HG02623 (cell line): ENCODE data around the gene ZC3H7B.
A peak's percentile ranks its signal among the peaks of the same experiment; 100 is the strongest.
"Not testable (repeated sequence)": the region's sequence is repeated elsewhere in the genome, so short reads cannot be mapped to it uniquely, and the experiment has no call there.

ENCODE experiments used
- ATAC-seq: cut with Tn5 transposase; IDR thresholded peaks from one replicate; pipeline ENCODE4 v1.9.1; 2021; ENCODE audit warnings: moderate library complexity; ENCODE audit not compliant: unreplicated experiment

ZC3H7B gene

GRCh38 chr22:41285820-41286638 lies 15.3 kb upstream of the ZC3H7B start, which contains the start of gene RANGAP1:
TSS of gene RANGAP1 (minus strand) at chr22:41286187. CDS start at chr22:41281044, 5,143 bp downstream.
- ATAC-seq: peak; percentile 92

- peak; percentile 8 for ATAC-seq
Observed at GRCh38 chr22:41286639-41287091, 14.7 kb upstream of the ZC3H7B start.

- ATAC-seq: no peak
Observed at GRCh38 chr22:41288245-41288946, 12.9 kb upstream of the ZC3H7B start.

- ATAC-seq: no peak
Observed at GRCh38 chr22:41289671-41290070, 11.7 kb upstream of the ZC3H7B start.

GRCh38 chr22:41290262-41291221 lies 10.8 kb upstream of the ZC3H7B start:
- no peak for ATAC-seq

- not testable (repeated sequence) for ATAC-seq
Observed at GRCh38 chr22:41294816-41295215, 6.5 kb upstream of the ZC3H7B start.

GRCh38 chr22:41296826-41297667 lies 4.3 kb upstream of the ZC3H7B start:
- no peak for ATAC-seq

GRCh38 chr22:41300661-41301060 lies 664 bp upstream of the ZC3H7B start:
- ATAC-seq: no peak

GRCh38 chr22:41302021-41302767 lies 869 bp downstream of the ZC3H7B start:
- no peak for ATAC-seq

- no peak for ATAC-seq
Observed at GRCh38 chr22:41302811-41303210, 1.5 kb downstream of the ZC3H7B start.

GRCh38 chr22:41305646-41306045 lies 4.3 kb downstream of the ZC3H7B start:
- no peak for ATAC-seq

GRCh38 chr22:41308054-41308453 lies 6.7 kb downstream of the ZC3H7B start:
- no peak for ATAC-seq

- no peak for ATAC-seq
Observed at GRCh38 chr22:41308544-41308947, 7.2 kb downstream of the ZC3H7B start.

- ATAC-seq: no peak
Observed at GRCh38 chr22:41310336-41310735, 9.0 kb downstream of the ZC3H7B start.

- ATAC-seq: no peak
Observed at GRCh38 chr22:41311487-41311886, 10.2 kb downstream of the ZC3H7B start.

- ATAC-seq: no peak
Observed at GRCh38 chr22:41314821-41315220, 13.5 kb downstream of the ZC3H7B start.

- no peak for ATAC-seq
Observed at GRCh38 chr22:41315586-41315985, 14.3 kb downstream of the ZC3H7B start.

- no peak for ATAC-seq
Observed at GRCh38 chr22:41320416-41321240, 19.3 kb downstream of the ZC3H7B start.
